Ovary (tissue), 9 donors: ENCODE results near the gene CSAD. TPM values are rescaled to one million over a fixed set of nuclear protein-coding genes. Genes with fewer than 3 reads are reported as not detected.

Source experiments
- DNase-seq, 5 donors: peaks; one replicate each; pipeline ENCODE4 v3.0.0-alpha.2; 2019 to 2020
- H3K27ac ChIP-seq, 2 donors: fragments of 200-600 bp; one replicate each; pipeline versions ENCODE4 v1.5.1 to v1.8.0; 2019 to 2022
- H3K27me3 ChIP-seq: fragments of 200-600 bp; one replicate; pipeline ENCODE4 v1.8.0; 2022
- H3K36me3 ChIP-seq: fragments of 200-600 bp; sonication (generic); one replicate; pipeline ENCODE4 v1.5.1; 2019
- H3K4me1 ChIP-seq: one replicate; pipeline ENCODE4 v1.8.1; 2013; ENCODE audit warnings: mild to moderate bottlenecking, moderate library complexity; ENCODE audit not compliant: insufficient read depth
- H3K4me3 ChIP-seq: fragments of 200-600 bp; sonication (generic); one replicate; pipeline ENCODE4 v1.5.1; 2017
- H3K9me3 ChIP-seq, 2 donors: fragments of 200-600 bp in 1 of 2; sonication (generic) in 1 of 2; one replicate each; pipeline versions ENCODE4 v1.5.1 to v1.8.1; 2013 to 2019; ENCODE audit warnings: mild to moderate bottlenecking in 1 of 2, moderate library complexity in 1 of 2
- EP300 ChIP-seq: sonication (generic); formaldehyde crosslinking; IDR thresholded peaks from one replicate; pipeline ENCODE4 v1.6.1; 2017; ENCODE audit warnings: antibody characterized with exemption
- POLR2A ChIP-seq: fragments of 450-650 bp; IDR thresholded peaks from one replicate; pipeline ENCODE4 v1.6.1; 2017; ENCODE audit warnings: antibody characterized with exemption, mild to moderate bottlenecking, moderate library complexity
- WGBS, 3 donors: extraction: QIAGEN DNeasy Blood & Tissue Kit in 1 of 3; methylation state at CpG; one replicate each; pipeline versions ENCODE4 v1.1.5 to v1.1.7; 2013 to 2017; 5-methylcytosine and 5-hydroxymethylcytosine counted together
- intact Hi-C, 4 donors: fragments of 100-400 bp; cut with DNase I; formaldehyde crosslinking; loops; one replicate each; pipeline versions ENCODE4 v1.11.0 to v1.15.1; 2022 to 2023
- polyA plus RNA-seq, 2 donors: library from polyadenylated mRNA; stranded (reverse); fragments of 200-250 nt in 1 of 2; fragments of 350-450 nt in 1 of 2; fragmentation: Illumina TruSeq in 1 of 2; extraction: RNeasy Lipid Tissue Mini Kit (QIAGEN cat#74804) in 1 of 2; gene quantifications; one replicate each; pipeline ENCODE4 v1.2.3, GENCODE V29; 2013 to 2014
- total RNA-seq, 7 donors: library from RNA; depleted of rRNA in 2 of 7; stranded (reverse); fragments of >200 nt in 2 of 7; fragmentation: NEBNext Ultra II Directional in 3 of 7; extraction: Animal tissue kit (Norgen Biotek cat#: 25700) in 3 of 7; gene quantifications; one replicate each; pipeline versions ENCODE4 v1.1.0 to v1.2.4, GENCODE V29; 2016 to 2023
- TF ChIP-seq, protein P1 (sequence below), 3 donors: fragments of 450-650 bp in 2 of 3; fragments of 200-600 bp in 1 of 3; IDR thresholded peaks; one replicate each; pipeline versions ENCODE4 v1.5.1 to v1.8.0; 2016 to 2022; ENCODE audit warnings: antibody characterized with exemption in 3 of 3, mild to moderate bottlenecking in 1 of 3
- donor health status: DM: no; HTN: no; CAD: no; lungs with moderate emphysema.
- donor health status: DM: no; HTN: no; CAD: no.
- donor health status: Bipolar disorder and iron deficiency.
- donor health status: DM: yes; HTN: yes; CAD: no.
- donor health status: DM: no; HTN: no; CAD: no.
- donor health status: DM: yes; HTN: yes; CAD: no.

The CSAD gene
- total and polyA plus RNA-seq, 9 donors: 19.8 to 36.0 (median 28.0) TPM

- no peak for DNase-seq
- TF ChIP-seq POLR2A (no peak), EP300 (no peak)
- TF ChIP-seq, protein P1, sequence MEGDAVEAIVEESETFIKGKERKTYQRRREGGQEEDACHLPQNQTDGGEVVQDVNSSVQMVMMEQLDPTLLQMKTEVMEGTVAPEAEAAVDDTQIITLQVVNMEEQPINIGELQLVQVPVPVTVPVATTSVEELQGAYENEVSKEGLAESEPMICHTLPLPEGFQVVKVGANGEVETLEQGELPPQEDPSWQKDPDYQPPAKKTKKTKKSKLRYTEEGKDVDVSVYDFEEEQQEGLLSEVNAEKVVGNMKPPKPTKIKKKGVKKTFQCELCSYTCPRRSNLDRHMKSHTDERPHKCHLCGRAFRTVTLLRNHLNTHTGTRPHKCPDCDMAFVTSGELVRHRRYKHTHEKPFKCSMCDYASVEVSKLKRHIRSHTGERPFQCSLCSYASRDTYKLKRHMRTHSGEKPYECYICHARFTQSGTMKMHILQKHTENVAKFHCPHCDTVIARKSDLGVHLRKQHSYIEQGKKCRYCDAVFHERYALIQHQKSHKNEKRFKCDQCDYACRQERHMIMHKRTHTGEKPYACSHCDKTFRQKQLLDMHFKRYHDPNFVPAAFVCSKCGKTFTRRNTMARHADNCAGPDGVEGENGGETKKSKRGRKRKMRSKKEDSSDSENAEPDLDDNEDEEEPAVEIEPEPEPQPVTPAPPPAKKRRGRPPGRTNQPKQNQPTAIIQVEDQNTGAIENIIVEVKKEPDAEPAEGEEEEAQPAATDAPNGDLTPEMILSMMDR (IDR thresholded peaks at IDR 0.05): no peak
- H3K4me1 ChIP-seq: peaks cover 3% of the 10 kb centered on the region
- H3K36me3 ChIP-seq: no peaks in the 10 kb centered on the region
- intact Hi-C loops: no loop called here
- no peaks in the 10 kb centered on the region for H3K9me3 ChIP-seq
- no peak overlapping the region for H3K27ac ChIP-seq
- no peak overlapping the region for H3K4me3 ChIP-seq
- H3K27me3 ChIP-seq: no peaks in the 10 kb centered on the region
- 25 to 42% (median 38%) methylated on average over 10 of the region's 10 CpGs for WGBS, 3 donors
Measured at GRCh38 chr12:53171725-53172329, 8.9 kb downstream of the CSAD start.

DNA sequence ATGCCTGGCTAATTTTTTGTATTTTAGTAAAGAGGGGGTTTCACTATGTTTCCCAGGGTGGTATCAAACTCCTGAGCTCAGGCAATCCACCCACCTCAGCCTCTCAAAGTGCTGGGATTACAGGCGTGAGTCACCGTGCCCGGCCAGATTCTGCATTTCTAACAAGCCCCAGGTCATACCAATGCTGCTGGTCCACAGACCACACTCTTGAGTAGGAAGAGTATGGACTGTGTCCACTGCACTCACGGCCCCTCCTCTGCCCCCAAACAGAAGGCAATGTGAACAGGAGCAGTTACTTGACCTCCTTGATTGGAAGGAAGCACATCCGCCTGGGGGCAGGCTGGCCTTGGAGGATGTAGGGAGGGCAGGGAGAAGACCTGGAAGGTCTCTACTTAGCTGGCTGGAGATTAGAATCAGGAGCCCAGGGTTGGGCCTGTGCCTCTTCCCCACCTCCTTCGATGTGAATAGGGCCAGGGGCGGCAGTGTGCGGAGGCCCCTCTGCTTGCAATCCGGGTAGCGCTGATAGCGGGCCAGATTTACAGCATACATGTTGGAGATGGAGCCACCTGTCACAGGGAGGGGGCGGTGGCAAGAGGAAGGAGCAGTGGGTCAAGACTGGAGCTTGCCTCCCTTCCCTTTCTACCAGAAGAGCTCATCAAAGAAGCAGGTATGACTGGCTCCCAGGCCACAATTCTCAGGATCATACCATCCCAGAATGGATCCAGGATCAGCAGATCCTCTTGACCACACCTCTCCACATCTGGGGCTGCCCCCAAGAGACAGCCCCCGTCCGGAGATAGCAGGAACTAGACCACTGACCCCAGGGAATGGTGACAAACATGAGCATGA is 9.6 kb downstream of the CSAD start:
- 70 to 72% (median 72%) methylated on average over 14 of the region's 14 CpGs for WGBS, 3 donors
- Histone ChIP-seq H3K4me1 (peaks cover 3% of the 10 kb centered on the region), H3K36me3 (no peaks in the 10 kb centered on the region), H3K4me3 (no peak overlapping the region), H3K27ac (no peak overlapping the region), H3K9me3 (no peaks in the 10 kb centered on the region), H3K27me3 (no peaks in the 10 kb centered on the region)
- no peak for DNase-seq
- TF ChIP-seq, protein P1 (IDR thresholded peaks at IDR 0.05): no peak
- TF ChIP-seq EP300 (no peak), POLR2A (no peak)
- intact Hi-C loops: no loop called here

GRCh38 chr12:53170215-53170614 is 10.5 kb downstream of the CSAD start:
- no peak for DNase-seq
- TF ChIP-seq, protein P1 (IDR thresholded peaks at IDR 0.05): no peak
- no peak for TF ChIP-seq EP300
- no peak for TF ChIP-seq POLR2A
- no peak overlapping the region for H3K27ac ChIP-seq
- no peaks in the 10 kb centered on the region for H3K36me3 ChIP-seq
- intact Hi-C loops: no loop called here
- H3K4me3 ChIP-seq: no peak overlapping the region
- no peaks in the 10 kb centered on the region for H3K9me3 ChIP-seq
- peaks cover 3% of the 10 kb centered on the region for H3K4me1 ChIP-seq
- no peaks in the 10 kb centered on the region for H3K27me3 ChIP-seq
- 84 to 87% (median 85%) methylated on average over 8 of the region's 8 CpGs for WGBS, 3 donors

- H3K36me3 ChIP-seq: no peaks in the 10 kb centered on the region
- no peak for DNase-seq
- intact Hi-C loops: no loop called here
- TF ChIP-seq, protein P1 (IDR thresholded peaks at IDR 0.05): no peak
- TF ChIP-seq EP300 (no peak), POLR2A (no peak)
- no peaks in the 10 kb centered on the region for H3K9me3 ChIP-seq
- no peaks in the 10 kb centered on the region for H3K4me1 ChIP-seq
- H3K27ac ChIP-seq: no peak overlapping the region
- no peak overlapping the region for H3K4me3 ChIP-seq
- H3K27me3 ChIP-seq: no peaks in the 10 kb centered on the region
- WGBS, 3 donors: 95 to 97% (median 96%) methylated on average over 7 of the region's 7 CpGs
Measured at GRCh38 chr12:53169644-53170043, 11.1 kb downstream of the CSAD start.
